Hepatocyte (in vitro differentiated cells): ENCODE measurements around the gene MAP7. TPM values are rescaled to one million over a fixed set of nuclear protein-coding genes. Genes with fewer than 3 reads are reported as not detected.

ENCODE experiments used
- DNase-seq: peaks from one replicate; pipeline ENCODE4 v3.0.0-alpha.2; 2016; ENCODE audit warnings: low spot score
- H2AFZ ChIP-seq: fragments of 200-600 bp; sonication (generic); 2 replicates; pipeline ENCODE4 v1.6.0; 2016; ENCODE audit warnings: antibody characterized with exemption, mild to moderate bottlenecking
- H3K27ac ChIP-seq: fragments of 200-600 bp; sonication (generic); 2 replicates; pipeline ENCODE4 v1.5.1; 2016; ENCODE audit warnings: mild to moderate bottlenecking
- H3K27me3 ChIP-seq: fragments of 200-600 bp; sonication (generic); 2 replicates; pipeline ENCODE4 v1.6.1; 2016
- H3K36me3 ChIP-seq: fragments of 200-600 bp; sonication (generic); replicated peaks from 2 replicates; pipeline ENCODE4 v1.5.1; 2016; ENCODE audit warnings: low read depth; ENCODE audit not compliant: insufficient read depth
- H3K4me1 ChIP-seq: fragments of 200-600 bp; sonication (generic); 2 replicates; pipeline ENCODE4 v1.5.1; 2016; ENCODE audit warnings: mild to moderate bottlenecking, moderate library complexity; ENCODE audit not compliant: insufficient read depth
- H3K4me2 ChIP-seq: fragments of 200-600 bp; sonication (generic); 2 replicates; pipeline ENCODE4 v1.6.0; 2016
- H3K4me3 ChIP-seq: fragments of 200-600 bp; sonication (generic); 2 replicates; pipeline ENCODE4 v1.5.1; 2016; ENCODE audit warnings: mild to moderate bottlenecking
- H3K79me2 ChIP-seq: fragments of 200-600 bp; sonication (generic); 2 replicates; pipeline ENCODE4 v1.6.0; 2017; ENCODE audit warnings: mild to moderate bottlenecking
- H3K9me2 ChIP-seq: fragments of 200-600 bp; sonication (generic); replicated peaks from 2 replicates; pipeline ENCODE4 v1.6.0; 2017; ENCODE audit warnings: mild to moderate bottlenecking; ENCODE audit not compliant: insufficient read depth
- H3K9me3 ChIP-seq: fragments of 200-600 bp; sonication (generic); 2 replicates; pipeline ENCODE4 v1.5.1; 2016; ENCODE audit warnings: low read depth, mild to moderate bottlenecking
- H4K20me1 ChIP-seq: fragments of 200-600 bp; sonication (generic); 2 replicates; pipeline ENCODE4 v1.6.0; 2016; ENCODE audit warnings: mild to moderate bottlenecking; ENCODE audit not compliant: insufficient read depth, poor library complexity, severe bottlenecking
- EZH2 ChIP-seq: fragments of 200-600 bp; sonication (generic); IDR thresholded peaks from 2 replicates; pipeline ENCODE4 v1.6.1; 2016; ENCODE audit warnings: antibody characterized with exemption, mild to moderate bottlenecking, borderline replicate concordance
- EZH2phosphoT487 ChIP-seq: fragments of 200-600 bp; sonication (generic); IDR thresholded peaks from one replicate; pipeline ENCODE4 v1.6.1; 2018; ENCODE audit warnings: antibody characterized with exemption, mild to moderate bottlenecking, low read depth, moderate library complexity; ENCODE audit not compliant: unreplicated experiment, severe bottlenecking
- WGBS: methylation state at CpG from one replicate; pipeline ENCODE4 v1.1.6; 2016; ENCODE audit warnings: low lambda C conversion rate; ENCODE audit errors: missing lambda C conversion rate; 5-methylcytosine and 5-hydroxymethylcytosine counted together
- polyA plus RNA-seq: library from polyadenylated mRNA; unstranded; fragments of >200 nt; fragmentation: Nextera tagmentation; extraction: Ambion mirVana; gene quantifications from 2 replicates; pipeline ENCODE4 v1.2.1, GENCODE V29; 2016
- total RNA-seq: library from RNA; depleted of rRNA; stranded (reverse); fragments of >200 nt; gene quantifications from 2 replicates; pipeline ENCODE4 v1.2.3, GENCODE V29; 2014
- TF ChIP-seq, protein P1 (sequence below): fragments of 200-600 bp; sonication (generic); IDR thresholded peaks from 2 replicates; pipeline ENCODE4 v1.5.1; 2016; ENCODE audit warnings: antibody characterized with exemption, mild to moderate bottlenecking; ENCODE audit not compliant: poor library complexity

MAP7 gene
- total and polyA plus RNA-seq, 2 experiments from 2014 or later: 13.4 to 22.9 TPM

DNA sequence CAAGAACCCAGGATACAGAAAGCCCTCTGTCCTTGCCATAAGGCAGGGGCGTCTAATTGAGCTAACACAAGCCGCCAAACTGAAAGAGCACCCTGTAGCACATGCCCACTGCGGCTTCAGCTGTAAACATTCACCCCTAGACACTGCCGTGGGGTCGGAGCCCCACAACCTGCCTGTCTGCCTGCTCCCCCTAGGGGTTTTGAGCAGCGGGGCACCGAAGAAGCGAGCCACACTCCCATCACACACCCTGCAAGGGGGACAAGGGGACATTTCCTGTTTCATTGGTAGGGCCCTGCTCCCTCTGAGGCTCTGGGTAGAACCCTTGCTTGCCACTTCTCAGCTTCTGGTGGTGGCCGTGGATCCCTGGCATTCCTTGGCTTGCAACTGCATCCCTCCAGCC is 215.4 kb downstream of the MAP7 start:
- H3K9me2 ChIP-seq: no peaks in the 10 kb centered on the region
- H3K27ac ChIP-seq: no peak overlapping the region
- H4K20me1 ChIP-seq: no peaks in the 10 kb centered on the region
- TF ChIP-seq EZH2 (no peak), EZH2phosphoT487 (no peak)
- TF ChIP-seq, protein P1, sequence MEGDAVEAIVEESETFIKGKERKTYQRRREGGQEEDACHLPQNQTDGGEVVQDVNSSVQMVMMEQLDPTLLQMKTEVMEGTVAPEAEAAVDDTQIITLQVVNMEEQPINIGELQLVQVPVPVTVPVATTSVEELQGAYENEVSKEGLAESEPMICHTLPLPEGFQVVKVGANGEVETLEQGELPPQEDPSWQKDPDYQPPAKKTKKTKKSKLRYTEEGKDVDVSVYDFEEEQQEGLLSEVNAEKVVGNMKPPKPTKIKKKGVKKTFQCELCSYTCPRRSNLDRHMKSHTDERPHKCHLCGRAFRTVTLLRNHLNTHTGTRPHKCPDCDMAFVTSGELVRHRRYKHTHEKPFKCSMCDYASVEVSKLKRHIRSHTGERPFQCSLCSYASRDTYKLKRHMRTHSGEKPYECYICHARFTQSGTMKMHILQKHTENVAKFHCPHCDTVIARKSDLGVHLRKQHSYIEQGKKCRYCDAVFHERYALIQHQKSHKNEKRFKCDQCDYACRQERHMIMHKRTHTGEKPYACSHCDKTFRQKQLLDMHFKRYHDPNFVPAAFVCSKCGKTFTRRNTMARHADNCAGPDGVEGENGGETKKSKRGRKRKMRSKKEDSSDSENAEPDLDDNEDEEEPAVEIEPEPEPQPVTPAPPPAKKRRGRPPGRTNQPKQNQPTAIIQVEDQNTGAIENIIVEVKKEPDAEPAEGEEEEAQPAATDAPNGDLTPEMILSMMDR: no peak
- H3K27me3 ChIP-seq: no peaks in the 10 kb centered on the region
- H3K9me3 ChIP-seq: no peaks in the 10 kb centered on the region
- no peak overlapping the region for H3K4me3 ChIP-seq
- no peaks in the 10 kb centered on the region for H3K36me3 ChIP-seq
- no peak for DNase-seq
- H2AFZ ChIP-seq: no peak overlapping the region
- no peaks in the 10 kb centered on the region for H3K4me1 ChIP-seq
- WGBS: 81% methylated on average over 9 of the region's 9 CpGs
- no peak overlapping the region for H3K4me2 ChIP-seq
- H3K79me2 ChIP-seq: no peaks in the 10 kb centered on the region

DNA sequence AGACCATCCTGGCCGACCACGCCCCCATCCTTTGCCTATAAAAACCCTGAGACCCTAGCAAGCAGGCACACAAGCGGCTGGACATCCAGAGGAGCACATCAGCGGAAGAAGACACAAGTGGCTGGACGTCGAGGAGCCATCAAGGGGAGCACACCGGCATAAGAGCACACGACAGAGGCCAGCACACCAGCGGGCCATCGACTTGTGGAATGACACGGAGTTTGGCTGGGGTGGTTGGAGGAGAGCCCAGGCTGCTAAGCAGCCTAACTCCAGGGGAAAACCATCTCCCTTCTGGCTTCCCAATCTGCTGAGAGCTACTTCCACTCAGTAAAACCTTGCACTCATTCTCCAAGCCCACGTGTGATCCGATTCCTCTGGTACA is 215.8 kb downstream of the MAP7 start:
- H3K9me2 ChIP-seq: no peaks in the 10 kb centered on the region
- H3K9me3 ChIP-seq: no peaks in the 10 kb centered on the region
- H3K4me2 ChIP-seq: no peak overlapping the region
- no peak overlapping the region for H3K4me3 ChIP-seq
- no peak for TF ChIP-seq EZH2phosphoT487
- TF ChIP-seq EZH2: no peak
- TF ChIP-seq, protein P1: no peak
- H4K20me1 ChIP-seq: no peaks in the 10 kb centered on the region
- no peak for DNase-seq
- H3K36me3 ChIP-seq: no peaks in the 10 kb centered on the region
- WGBS: 93% methylated on average over 13 of the region's 13 CpGs
- no peak overlapping the region for H2AFZ ChIP-seq
- H3K4me1 ChIP-seq: no peaks in the 10 kb centered on the region
- H3K79me2 ChIP-seq: no peaks in the 10 kb centered on the region
- no peak overlapping the region for H3K27ac ChIP-seq
- H3K27me3 ChIP-seq: no peaks in the 10 kb centered on the region

DNA sequence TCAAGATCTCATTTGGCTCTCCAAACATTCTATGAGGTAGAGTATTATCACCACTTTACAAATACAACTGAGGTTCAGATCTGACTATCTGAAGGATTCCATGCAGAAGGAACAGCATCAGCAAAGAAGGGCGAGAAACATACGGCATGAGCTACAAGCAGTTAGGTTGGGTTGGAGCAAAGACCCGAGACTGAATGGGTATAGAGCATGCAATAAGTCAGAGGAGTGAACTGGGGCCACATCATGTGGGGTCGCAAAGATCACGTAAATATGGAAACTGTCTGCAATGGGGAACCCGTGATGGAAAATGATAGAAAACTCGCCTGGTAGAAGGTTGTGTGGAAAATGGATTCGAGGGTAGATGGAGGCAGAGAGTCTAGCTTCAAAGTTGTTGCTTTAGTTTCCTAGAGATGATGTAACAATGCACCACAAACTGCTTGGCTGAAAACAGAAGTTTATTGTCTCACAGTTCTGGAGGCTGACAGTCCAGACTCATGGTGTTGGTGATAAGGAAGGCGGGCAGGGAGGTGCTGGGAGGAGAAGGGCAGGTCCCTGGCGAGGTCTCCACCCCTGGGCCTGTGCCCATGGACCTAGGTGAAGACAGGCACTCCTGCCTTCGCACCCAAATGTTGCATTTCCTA is 216.3 kb downstream of the MAP7 start:
- DNase-seq: no peak
- no peaks in the 10 kb centered on the region for H3K9me2 ChIP-seq
- 94% methylated on average over 11 of the region's 11 CpGs for WGBS
- H3K27me3 ChIP-seq: no peaks in the 10 kb centered on the region
- no peak overlapping the region for H3K4me2 ChIP-seq
- no peak for TF ChIP-seq EZH2phosphoT487
- TF ChIP-seq EZH2: no peak
- TF ChIP-seq, protein P1: no peak
- H3K79me2 ChIP-seq: no peaks in the 10 kb centered on the region
- no peak overlapping the region for H2AFZ ChIP-seq
- no peak overlapping the region for H3K4me3 ChIP-seq
- H3K9me3 ChIP-seq: no peaks in the 10 kb centered on the region
- H3K36me3 ChIP-seq: no peaks in the 10 kb centered on the region
- no peaks in the 10 kb centered on the region for H4K20me1 ChIP-seq
- no peaks in the 10 kb centered on the region for H3K4me1 ChIP-seq
- no peak overlapping the region for H3K27ac ChIP-seq
